ENCODE data around the gene UBALD2. TPM values are rescaled to one million over a fixed set of nuclear protein-coding genes. Genes with fewer than 3 reads are reported as not detected.
A peak's percentile ranks its signal among the peaks of the same experiment; 100 is the strongest.

The UBALD2 gene
- total and polyA plus RNA-seq, 2 of the 4 experiments (the other 2 are of a cell fraction), result 0.90 to 12.1 TPM

DNA sequence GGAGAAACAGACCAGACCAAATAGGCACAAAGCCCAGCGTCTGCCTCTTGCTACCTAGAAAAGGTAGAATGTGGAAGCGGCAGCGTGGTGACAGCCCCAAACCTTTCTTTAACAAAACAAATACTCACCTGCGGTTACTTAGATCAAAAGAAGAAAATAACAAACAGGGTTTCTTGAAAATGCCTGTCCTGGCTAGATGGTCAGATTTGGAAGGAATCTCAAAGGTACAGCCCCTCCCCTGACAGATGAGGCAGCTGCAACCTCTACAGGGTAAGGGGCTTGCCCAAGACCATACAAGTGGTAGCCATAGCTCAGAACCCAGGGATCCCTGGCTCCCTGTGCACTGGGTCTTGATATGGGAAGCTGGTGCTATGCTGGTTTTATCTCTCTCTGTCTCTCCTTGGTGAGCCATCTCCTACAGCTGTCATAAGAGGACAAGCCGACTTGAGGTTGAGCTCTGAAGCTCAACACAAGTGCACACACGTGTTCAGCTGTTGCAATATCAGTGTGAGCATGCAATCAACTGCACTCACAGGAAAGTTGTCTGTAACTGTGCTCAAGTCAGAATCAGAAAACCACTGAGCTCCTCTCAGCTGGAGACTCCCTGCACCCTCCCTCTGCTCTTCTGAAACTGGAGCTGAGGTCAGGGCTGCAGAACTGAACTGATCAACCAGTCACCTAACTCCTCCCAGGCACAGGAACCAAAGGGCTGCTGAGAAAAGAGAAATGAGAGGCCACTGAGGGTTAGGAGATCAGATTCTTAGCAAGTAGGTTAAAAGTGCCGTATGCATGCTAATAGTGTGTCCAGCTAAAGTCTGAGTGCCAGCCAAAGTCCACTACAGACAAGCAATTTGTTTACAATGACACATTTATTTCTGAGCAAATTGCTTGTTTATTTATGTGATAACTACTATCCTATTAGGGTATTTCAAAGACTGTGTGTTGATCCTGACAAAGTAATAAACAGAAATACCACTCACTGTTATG lies 18.8 kb upstream of the UBALD2 start:
- peak; percentile 63 for ATAC-seq (ENCODE audit: low read depth)
- Histone ChIP-seq H3K56ac (ENCODE audit: extremely low read depth, insufficient read depth, low read length) (no peak overlapping the region), H2BK20ac (ENCODE audit: low read depth, low read length) (no peak overlapping the region), H3K4me3 (ENCODE audit: insufficient read depth, low read depth, low read length) (no peak overlapping the region), H4K20me1 (ENCODE audit: insufficient read depth, low read length) (no peaks in the 10 kb centered on the region), H2BK5ac (ENCODE audit: low read depth, low read length, poor library complexity, severe bottlenecking) (no peak overlapping the region), H3K9me3 (ENCODE audit: control insufficient read depth, insufficient read depth, low read length) (no peaks in the 10 kb centered on the region), H2BK120ac (ENCODE audit: low read depth, low read length) (no peak overlapping the region), H4K5ac (ENCODE audit: low read depth, low read length) (no peak overlapping the region), H3K36me3 (ENCODE audit: control insufficient read depth, insufficient read depth, low read length) (no peaks in the 10 kb centered on the region), H3K18ac (ENCODE audit: low read depth, low read length) (no peak overlapping the region), H4K8ac (ENCODE audit: low read depth in 2 of 2, low read length in 2 of 2) (no peak overlapping the region), H3K4ac (ENCODE audit: low read depth, low read length) (no peak overlapping the region), H2AK9ac (replicated peaks; ENCODE audit: low read depth, low read length, poor library complexity) (peak overlapping the region; percentile 74), H3K9me1 (ENCODE audit: insufficient read depth, low read length) (peaks cover 6% of the 10 kb centered on the region), H2BK15ac (ENCODE audit: low read depth, low read length) (no peak overlapping the region), H3K23ac (ENCODE audit: low read depth, low read length) (no peak overlapping the region), H3K14ac (replicated peaks; ENCODE audit: low read depth, low read length) (no peak overlapping the region), H3K27ac (ENCODE audit: insufficient read depth, low read length) (no peak overlapping the region), H4K91ac (ENCODE audit: insufficient read depth, low read depth, low read length) (no peak overlapping the region), H2AFZ (replicated peaks; ENCODE audit: low read length, poor library complexity) (peak overlapping the region; percentile 66), H3K9ac (ENCODE audit: low read depth, low read length) (no peak overlapping the region), H3K27me3 (ENCODE audit: control insufficient read depth, insufficient read depth, low read length) (peaks cover 14% of the 10 kb centered on the region), H3K4me1 (ENCODE audit: control insufficient read depth, insufficient read depth, low read length) (0 out of 2 replicates have a peak, but pooled peaks cover 1% of the 10 kb centered on the region), H3K4me2 (ENCODE audit: low read depth, low read length) (no peak overlapping the region), H3K79me1 (ENCODE audit: low read depth in 1 of 2, low read length in 2 of 2) (no peaks in the 10 kb centered on the region), H2AK5ac (ENCODE audit: low read depth, low read length) (no peak overlapping the region)
- WGBS, 2 experiments (ENCODE audit: extremely low coverage in 2 of 2, insufficient read length in 1 of 2), result 8% methylated on average over 2 of the region's 7 CpGs; no CpG with 5 or more reads in 1 of the 2 experiments
- intact Hi-C loops (cut with micrococcal nuclease), result no loop called here
- POLR2A ChIA-PET (ENCODE audit: unreplicated experiment), result interaction anchor here (0.6 kb wide), 1 partner anchor 432 kb away, joined by 10 read pairs; no protein-coding TSS in a partner anchor
- in situ Hi-C loops (cut with MboI; ENCODE audit: low sequenced_read_pairs), result no loop called here
- peak; percentile 53 for DNase-seq
- dilution Hi-C loops (cut with HindIII; ENCODE audit: low sequenced_read_pairs, unreplicated experiment), result no loop called here
- CTCF ChIA-PET, result no interaction called here
- BruUV-seq (replicated peaks), result no TSS peak
- TF ChIP-seq BHLHE40 (IDR thresholded peaks at IDR 0.05; ENCODE audit: low read depth, low read length) (no peak), CEBPB (IDR thresholded peaks at IDR 0.05; ENCODE audit: low read depth, low read length) (peak; percentile 55; the same call in 1 of the 2 replicates), SMC3 (IDR thresholded peaks at IDR 0.05; ENCODE audit: low read depth, low read length) (no peak), MXI1 (IDR thresholded peaks at IDR 0.05; ENCODE audit: borderline replicate concordance, low read depth, low read length) (0 out of 2 replicates have a peak, but pooled peaks have one; percentile 30)

All from IMR-90 (cell line).